Skeletal muscle cell (primary cell): ENCODE data around the gene NPNT.

Source experiments
- DNase-seq: peaks from one replicate; pipeline ENCODE4 v3.0.0-alpha.2; 2010; ENCODE audit warnings: low read depth
- H3K4me3 ChIP-seq: 2 replicates; pipeline ENCODE4 v1.5.1; 2011; ENCODE audit warnings: low read depth, mild to moderate bottlenecking, control low read depth, low read length, moderate library complexity

Gene NPNT

GRCh38 chr4:105909787-105910281 lies 14.6 kb downstream of the NPNT start:
- DNase-seq: peak; percentile 5

DNA sequence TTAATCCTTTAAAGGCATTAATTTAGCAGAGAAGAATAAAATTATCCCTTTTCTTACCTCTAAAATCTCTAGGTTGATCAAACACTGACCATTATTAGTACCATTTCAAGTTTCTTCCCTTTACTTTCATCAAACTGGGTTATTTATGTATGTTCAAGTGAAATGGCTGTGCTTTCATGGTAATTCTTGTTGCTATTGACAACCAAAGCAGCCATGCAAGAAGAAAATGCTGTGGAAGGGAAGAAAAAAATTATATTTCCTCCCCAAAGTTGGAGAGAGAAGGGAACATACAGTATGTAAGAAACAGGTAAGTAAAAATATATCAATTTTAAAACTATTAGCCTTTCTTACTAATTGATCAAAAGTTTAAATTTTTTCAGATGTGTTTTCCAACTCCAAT lies 16.2 kb downstream of the NPNT start:
- DNase-seq: no peak
- H3K4me3 ChIP-seq: no peak overlapping the region

More at GRCh38 chr4:105909787-105910281, 14.6 kb downstream of the NPNT start:
- no peak overlapping the region for H3K4me3 ChIP-seq

GRCh38 chr4:105912633-105913032 lies 17.4 kb downstream of the NPNT start:
- DNase-seq: no peak
- no peak overlapping the region for H3K4me3 ChIP-seq

DNA sequence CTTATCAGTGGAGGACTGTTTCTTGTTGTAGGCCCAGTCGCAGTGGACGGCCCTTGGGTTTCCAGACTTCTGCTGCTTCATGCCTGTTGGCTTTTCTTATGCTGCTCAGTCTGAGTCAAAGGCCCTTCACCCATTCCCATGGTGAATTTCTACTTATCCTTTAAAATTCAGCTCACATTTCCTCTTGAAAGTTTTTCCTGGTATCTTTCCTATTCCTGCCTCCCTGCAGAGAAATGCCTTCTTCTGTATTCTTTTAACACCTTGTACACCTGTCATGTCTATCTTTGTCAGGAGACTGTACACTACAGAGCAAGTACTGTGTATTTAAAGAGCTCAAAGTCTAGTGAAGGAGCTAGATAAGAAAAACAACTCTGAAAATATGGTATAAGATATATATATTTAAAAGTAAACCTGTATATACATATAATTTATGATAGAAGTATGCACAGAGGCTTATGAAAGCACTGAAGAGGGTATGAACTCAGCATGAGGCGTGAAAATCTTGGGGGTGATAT lies 22.0 kb downstream of the NPNT start:
- no peak overlapping the region for H3K4me3 ChIP-seq
- DNase-seq: no peak

- no peak for DNase-seq
- H3K4me3 ChIP-seq: no peak overlapping the region
Observed at GRCh38 chr4:105921301-105921700, 26.0 kb downstream of the NPNT start.

DNA sequence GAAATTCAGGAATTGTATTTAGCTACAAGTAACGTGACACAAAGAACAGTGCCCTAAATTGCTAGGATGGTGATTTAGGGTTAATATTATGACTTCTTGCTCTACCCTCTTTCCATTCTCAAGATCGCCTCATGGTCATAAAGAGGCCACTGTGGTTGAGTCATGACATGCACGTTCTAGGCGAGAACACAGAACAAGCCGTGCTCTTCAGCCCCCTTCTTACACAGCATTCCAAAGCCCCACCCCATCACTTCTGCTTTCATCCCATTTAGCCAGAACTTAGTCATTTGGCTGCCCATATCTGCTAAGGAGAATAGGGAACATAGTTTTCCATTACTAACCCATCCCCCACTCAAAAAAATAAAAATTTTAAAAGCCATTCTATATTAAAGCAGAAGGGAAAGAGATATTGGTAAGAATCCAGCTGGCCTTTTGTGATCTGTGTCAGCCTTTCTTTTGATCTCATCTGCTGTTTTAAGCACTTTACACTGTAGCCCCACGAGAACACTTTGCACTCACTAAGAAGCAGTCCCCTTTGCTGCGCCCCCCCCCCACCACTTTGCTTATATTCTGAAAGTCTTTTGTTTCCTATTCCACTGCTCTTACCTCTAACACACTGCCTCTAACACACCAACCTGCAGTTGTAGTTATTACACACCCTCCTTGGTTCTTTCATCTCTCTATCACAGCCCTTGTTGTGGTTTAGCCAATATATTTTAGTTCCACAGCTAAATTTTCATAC lies 28.4 kb downstream of the NPNT start:
- no peak overlapping the region for H3K4me3 ChIP-seq
- peak; percentile 76 for DNase-seq

- DNase-seq: no peak
- no peak overlapping the region for H3K4me3 ChIP-seq
Observed at GRCh38 chr4:105924341-105924740, 29.1 kb downstream of the NPNT start.

- DNase-seq: no peak
- no peak overlapping the region for H3K4me3 ChIP-seq
Observed at GRCh38 chr4:105930698-105931097, 35.4 kb downstream of the NPNT start.

GRCh38 chr4:105933083-105933482 lies 37.8 kb downstream of the NPNT start:
- no peak for DNase-seq
- no peak overlapping the region for H3K4me3 ChIP-seq

- no peak overlapping the region for H3K4me3 ChIP-seq
- no peak for DNase-seq
Observed at GRCh38 chr4:105934386-105934785, 39.1 kb downstream of the NPNT start.

- H3K4me3 ChIP-seq: no peak overlapping the region
- DNase-seq: no peak
Observed at GRCh38 chr4:105936901-105937300, 41.6 kb downstream of the NPNT start.

DNA sequence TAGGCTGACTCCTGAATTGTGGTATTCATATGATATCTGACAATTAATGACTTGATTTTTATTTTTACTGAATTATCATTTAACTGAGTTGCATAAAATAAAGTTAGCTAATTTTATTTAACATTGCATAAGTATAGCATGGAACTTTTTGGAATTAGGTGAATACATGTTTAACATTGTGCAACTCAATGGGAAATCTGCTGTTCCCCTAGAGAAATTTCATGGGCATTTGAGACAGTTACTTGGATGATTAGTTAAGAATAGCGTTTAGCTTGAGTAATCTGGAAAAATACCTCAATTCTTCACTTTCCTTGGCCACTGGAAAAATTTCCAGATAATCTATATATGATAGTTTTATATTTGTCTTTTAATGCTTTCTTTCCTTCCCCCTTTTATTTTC lies 42.5 kb downstream of the NPNT start:
- no peak overlapping the region for H3K4me3 ChIP-seq
- no peak for DNase-seq

- DNase-seq: no peak
Observed at GRCh38 chr4:105943234-105943633, 48.0 kb downstream of the NPNT start.

GRCh38 chr4:105944540-105944939 lies 49.3 kb downstream of the NPNT start:
- peak; percentile 23 for DNase-seq
- H3K4me3 ChIP-seq: no peak overlapping the region

More at GRCh38 chr4:105943234-105943633, 48.0 kb downstream of the NPNT start:
- H3K4me3 ChIP-seq: no peak overlapping the region

GRCh38 chr4:105946771-105947170 lies 51.5 kb downstream of the NPNT start:
- DNase-seq: no peak
- H3K4me3 ChIP-seq: no peak overlapping the region

- no peak for DNase-seq
Observed at GRCh38 chr4:105950701-105951100, 55.4 kb downstream of the NPNT start.

DNA sequence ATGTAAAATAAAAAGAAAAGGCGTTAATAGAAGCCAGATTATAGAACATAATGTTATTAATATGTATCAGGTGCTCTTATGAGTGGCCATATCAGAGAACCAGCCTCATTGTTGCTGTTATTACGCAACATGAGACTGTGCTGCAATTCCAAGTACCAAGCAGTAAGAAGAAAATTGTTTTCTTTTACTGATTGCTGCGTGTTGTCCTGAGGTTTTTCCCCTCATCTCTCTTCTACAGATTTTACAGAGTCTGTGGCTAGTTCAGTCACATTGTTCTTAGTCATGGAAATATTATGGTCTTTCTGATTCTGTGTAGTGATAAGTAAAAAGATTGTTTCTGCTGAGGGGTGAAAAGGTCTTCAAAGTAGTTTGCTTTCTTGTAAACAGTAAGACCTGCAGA lies 55.9 kb downstream of the NPNT start:
- peak; percentile 27 for DNase-seq
- no peak overlapping the region for H3K4me3 ChIP-seq

More at GRCh38 chr4:105950701-105951100, 55.4 kb downstream of the NPNT start:
- no peak overlapping the region for H3K4me3 ChIP-seq

GRCh38 chr4:105952591-105952990 lies 57.3 kb downstream of the NPNT start:
- no peak for DNase-seq
- H3K4me3 ChIP-seq: no peak overlapping the region

GRCh38 chr4:105956569-105956968 lies 61.3 kb downstream of the NPNT start:
- no peak overlapping the region for H3K4me3 ChIP-seq
- no peak for DNase-seq

GRCh38 chr4:105957680-105958079 lies 62.4 kb downstream of the NPNT start:
- no peak for DNase-seq
- no peak overlapping the region for H3K4me3 ChIP-seq
